ENCODE results near the gene EFCAB6. TPM values are rescaled to one million over a fixed set of nuclear protein-coding genes. Genes with fewer than 3 reads are reported as not detected.

Gene EFCAB6
- total and polyA plus RNA-seq, 2 of the 4 experiments (the other 2 are of a cell fraction) = 0.44 to 1.1 TPM

- Histone ChIP-seq H4K8ac (ENCODE audit: low read depth in 2 of 2, low read length in 2 of 2) (peak overlapping the region in 1 of 2 experiments; percentile 8; a peak in 2 of 4 replicates), H3K79me1 (ENCODE audit: low read depth in 1 of 2, low read length in 2 of 2) (no peaks in the 10 kb centered on the region), H2BK20ac (ENCODE audit: low read depth, low read length) (peak overlapping the region; percentile 16; the same call in 1 of the 2 replicates), H2AFZ (replicated peaks; ENCODE audit: low read length, poor library complexity) (peak overlapping the region; percentile 35), H3K4me2 (ENCODE audit: low read depth, low read length) (no peak overlapping the region; the same call in 1 of the 2 replicates), H4K20me1 (ENCODE audit: insufficient read depth, low read length) (no peaks in the 10 kb centered on the region; the same call in 1 of the 2 replicates), H3K9me3 (ENCODE audit: control insufficient read depth, insufficient read depth, low read length) (no peaks in the 10 kb centered on the region), H3K23ac (ENCODE audit: low read depth, low read length) (no peak overlapping the region), H3K27me3 (ENCODE audit: control insufficient read depth, insufficient read depth, low read length) (no peaks in the 10 kb centered on the region), H3K18ac (ENCODE audit: low read depth, low read length) (peak overlapping the region; percentile 21), H4K5ac (ENCODE audit: low read depth, low read length) (peak overlapping the region; percentile 42), H3K36me3 (ENCODE audit: control insufficient read depth, insufficient read depth, low read length) (no peaks in the 10 kb centered on the region), H3K4ac (ENCODE audit: low read depth, low read length) (peak overlapping the region; percentile 46), H3K56ac (ENCODE audit: extremely low read depth, insufficient read depth, low read length) (no peak overlapping the region), H3K14ac (replicated peaks; ENCODE audit: low read depth, low read length) (no peak overlapping the region), H3K4me1 (ENCODE audit: control insufficient read depth, insufficient read depth, low read length) (peaks cover 44% of the 10 kb centered on the region), H3K9ac (ENCODE audit: low read depth, low read length) (no peak overlapping the region), H3K9me1 (ENCODE audit: insufficient read depth, low read length) (peaks cover 13% of the 10 kb centered on the region), H2BK120ac (ENCODE audit: low read depth, low read length) (peak overlapping the region; percentile 60), H2AK9ac (replicated peaks; ENCODE audit: low read depth, low read length, poor library complexity) (peak overlapping the region; percentile 47), H3K27ac (ENCODE audit: insufficient read depth, low read length) (peak overlapping the region; percentile 69; the same call in 1 of the 2 replicates), H2AK5ac (ENCODE audit: low read depth, low read length) (peak overlapping the region; percentile 73), H2BK15ac (ENCODE audit: low read depth, low read length) (0 out of 3 replicates have a peak overlapping the region, but pooled peaks have one; percentile 35), H2BK5ac (ENCODE audit: low read depth, low read length, poor library complexity, severe bottlenecking) (peak overlapping the region; percentile 55), H3K4me3 (ENCODE audit: insufficient read depth, low read depth, low read length) (no peak overlapping the region), H4K91ac (ENCODE audit: insufficient read depth, low read depth, low read length) (peak overlapping the region; percentile 56; the same call in 1 of the 2 replicates)
- no TSS peak for BruUV-seq (replicated peaks)
- dilution Hi-C loops (cut with HindIII; ENCODE audit: low sequenced_read_pairs, unreplicated experiment) = no loop called here
- ATAC-seq (ENCODE audit: low read depth) (no peak), DNase-seq (no peak)
- ChIA-PET POLR2A (ENCODE audit: unreplicated experiment) (no interaction called here), CTCF (interaction anchor here (1.0 to 1.3 kb wide), 2 partner anchors 21 to 55 kb away, joined by 3 read pairs; no protein-coding TSS in a partner anchor)
- intact Hi-C loops (cut with micrococcal nuclease) = no loop called here
- WGBS, 2 experiments (ENCODE audit: extremely low coverage in 2 of 2, insufficient read length in 1 of 2) = 88% methylated on average over 11 of the region's 16 CpGs; no CpG with 5 or more reads in 1 of the 2 experiments
- no peak for TF ChIP-seq CEBPB (IDR thresholded peaks at IDR 0.05; ENCODE audit: low read depth, low read length)
- TF ChIP-seq CTCF (conservative IDR thresholded peaks at IDR 0.05; ENCODE audit: low read depth, low read length) = peak; percentile 20; the same call in 1 of the 2 replicates
- no peak for TF ChIP-seq POLR2A (IDR thresholded peaks at IDR 0.05; ENCODE audit: low read depth, low read length)
- TF ChIP-seq NFE2L2 (IDR thresholded peaks at IDR 0.05; ENCODE audit: low read depth, low read length) = no peak
- in situ Hi-C loops (cut with MboI; ENCODE audit: low sequenced_read_pairs) = no loop called here
Measured at GRCh38 chr22:43827926-43828724, 16.0 kb upstream of the EFCAB6 start.
